Measurements from ENCODE around the gene DLG1.

Gene DLG1

DNA sequence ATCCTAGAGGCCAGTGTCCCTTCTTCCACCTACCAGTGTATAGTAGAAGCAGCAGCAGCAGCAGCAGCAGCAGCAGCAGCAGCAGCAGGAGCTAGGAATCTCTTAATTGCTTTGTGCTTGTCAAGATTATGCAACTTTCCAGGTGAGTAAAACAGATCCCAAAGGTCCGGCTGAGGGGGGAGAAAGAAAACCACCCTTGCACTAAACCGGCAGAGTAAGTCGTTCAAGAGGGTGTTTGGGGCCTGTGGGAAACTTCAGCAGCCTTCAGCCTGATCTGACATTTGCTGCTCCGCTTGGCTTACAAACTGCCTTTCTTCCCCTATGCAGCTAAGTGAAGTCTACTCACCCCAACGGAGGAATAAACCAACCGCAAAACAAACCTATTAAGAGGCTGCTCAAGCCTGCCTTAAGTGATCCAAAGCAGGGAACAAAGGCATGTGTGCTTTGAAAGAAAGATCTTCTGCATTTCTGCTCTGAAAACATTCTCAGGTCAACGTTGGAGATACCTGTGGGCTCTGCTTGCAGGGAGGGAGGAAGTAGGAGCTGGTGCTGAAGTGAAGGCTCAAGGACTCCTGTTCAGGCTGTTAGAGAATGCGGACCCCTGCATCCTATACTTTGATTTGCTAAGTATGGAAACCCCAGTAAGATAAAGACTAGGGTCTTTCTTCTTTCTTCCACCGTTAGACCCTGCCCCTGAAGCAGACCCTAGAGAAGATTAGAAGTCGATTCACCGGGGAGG, 35.7 kb upstream of the DLG1 start:
- peaks cover 7% of the 10 kb centered on the region for H3K27me3 Mint-ChIP-seq
- intact Hi-C loops (cut with micrococcal nuclease): no loop called here
- no peak overlapping the region for H3K27ac Mint-ChIP-seq
- H3K36me3 Mint-ChIP-seq (ENCODE audit: low read depth): no peaks in the 10 kb centered on the region
- H3K4me3 Mint-ChIP-seq: no peak overlapping the region
- H3K9me3 Mint-ChIP-seq: no peaks in the 10 kb centered on the region
- no peaks in the 10 kb centered on the region for H3K4me1 Mint-ChIP-seq (ENCODE audit: low read depth)

DNA sequence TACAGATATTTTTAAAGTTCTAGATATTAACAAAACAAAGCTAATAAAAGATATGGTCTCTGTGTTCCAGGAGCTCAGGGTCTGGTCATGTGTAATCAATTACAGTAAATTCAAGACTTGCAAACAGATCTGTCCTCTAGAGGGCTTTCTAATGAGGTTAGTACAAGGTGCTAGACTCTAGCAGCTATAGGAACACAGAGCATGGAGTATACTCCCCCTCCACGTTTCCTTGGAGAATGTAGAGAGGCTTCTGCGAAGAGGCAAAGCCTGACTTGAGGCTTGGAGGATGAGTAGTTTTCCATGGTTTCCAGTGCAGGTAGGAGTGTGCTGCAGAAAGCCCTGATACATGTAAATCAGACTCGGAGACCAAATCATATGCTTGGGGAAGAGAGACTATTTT, 32.7 kb upstream of the DLG1 start:
- no peaks in the 10 kb centered on the region for H3K36me3 Mint-ChIP-seq (ENCODE audit: low read depth)
- peaks cover 7% of the 10 kb centered on the region for H3K27me3 Mint-ChIP-seq
- intact Hi-C loops (cut with micrococcal nuclease): no loop called here
- H3K4me1 Mint-ChIP-seq (ENCODE audit: low read depth): no peaks in the 10 kb centered on the region
- H3K27ac Mint-ChIP-seq: no peak overlapping the region
- H3K4me3 Mint-ChIP-seq: no peak overlapping the region
- no peaks in the 10 kb centered on the region for H3K9me3 Mint-ChIP-seq

DNA sequence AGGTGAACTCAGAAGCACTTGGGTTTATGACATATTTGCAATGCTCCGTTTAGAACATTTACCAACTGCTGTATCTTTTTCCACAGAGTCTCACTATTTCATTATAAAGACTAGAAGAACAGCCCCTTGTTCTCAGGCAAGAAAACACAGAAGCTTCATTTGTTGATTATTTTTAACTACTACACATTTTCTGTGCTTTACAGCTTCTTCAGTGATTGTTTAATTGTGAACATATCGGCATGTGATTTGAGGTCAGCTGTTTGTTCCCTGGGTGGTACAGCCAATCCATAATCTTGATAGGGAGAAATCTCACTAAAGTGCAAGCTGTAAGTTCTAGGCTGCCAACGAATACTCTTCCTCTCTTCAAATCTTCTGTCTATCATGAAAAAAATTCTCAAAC, 31.0 kb upstream of the DLG1 start:
- H3K4me3 Mint-ChIP-seq: no peak overlapping the region
- H3K27ac Mint-ChIP-seq: no peak overlapping the region
- H3K27me3 Mint-ChIP-seq: peaks cover 7% of the 10 kb centered on the region
- H3K9me3 Mint-ChIP-seq: no peaks in the 10 kb centered on the region
- H3K36me3 Mint-ChIP-seq (ENCODE audit: low read depth): no peaks in the 10 kb centered on the region
- H3K4me1 Mint-ChIP-seq (ENCODE audit: low read depth): no peaks in the 10 kb centered on the region
- intact Hi-C loops (cut with micrococcal nuclease): no loop called here

DNA sequence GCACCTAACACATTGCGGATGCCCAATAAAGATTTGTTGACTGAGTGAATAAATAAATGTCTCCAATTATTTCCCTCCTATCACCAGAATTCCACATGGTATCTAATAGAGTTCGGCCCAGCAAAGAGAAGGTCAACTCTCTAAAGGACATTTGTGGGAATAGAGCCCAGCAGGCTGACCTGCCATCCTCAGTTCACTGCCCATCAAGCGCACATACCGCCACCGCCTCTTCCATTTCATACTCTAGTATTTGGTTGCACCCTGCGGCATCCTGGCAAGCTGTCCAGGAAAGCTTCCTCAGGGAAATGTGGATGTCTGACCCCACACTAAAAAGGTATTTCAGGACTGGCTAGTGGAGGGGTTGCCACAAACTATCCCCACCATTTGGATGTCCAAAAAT, 29.8 kb upstream of the DLG1 start:
- no peaks in the 10 kb centered on the region for H3K36me3 Mint-ChIP-seq (ENCODE audit: low read depth)
- H3K27ac Mint-ChIP-seq: no peak overlapping the region
- H3K9me3 Mint-ChIP-seq: no peaks in the 10 kb centered on the region
- H3K27me3 Mint-ChIP-seq: peaks cover 7% of the 10 kb centered on the region
- intact Hi-C loops (cut with micrococcal nuclease): no loop called here
- H3K4me1 Mint-ChIP-seq (ENCODE audit: low read depth): no peaks in the 10 kb centered on the region
- no peak overlapping the region for H3K4me3 Mint-ChIP-seq

DNA sequence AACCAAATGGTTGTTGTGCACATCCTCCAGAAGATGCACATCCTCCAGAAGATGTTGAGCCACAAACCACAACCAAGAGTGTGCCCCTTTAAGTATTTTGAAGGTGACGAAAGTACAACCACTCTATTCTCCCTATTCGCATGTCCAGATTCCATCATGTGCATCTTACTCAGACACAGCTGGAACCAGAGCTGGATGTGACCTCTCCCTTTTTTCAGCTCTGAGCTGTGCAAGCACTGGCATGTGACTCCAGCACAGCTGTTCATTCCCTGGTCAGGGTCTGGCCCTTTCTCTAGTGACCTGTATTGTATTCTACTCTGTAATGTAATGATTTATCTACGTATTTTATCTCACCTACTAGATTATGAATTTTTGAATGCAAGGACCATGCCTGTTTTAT, 29.3 kb upstream of the DLG1 start:
- Mint-ChIP-seq H3K4me3 (no peak overlapping the region), H3K4me1 (ENCODE audit: low read depth) (no peaks in the 10 kb centered on the region), H3K27me3 (peaks cover 7% of the 10 kb centered on the region), H3K27ac (no peak overlapping the region), H3K9me3 (no peaks in the 10 kb centered on the region), H3K36me3 (ENCODE audit: low read depth) (no peaks in the 10 kb centered on the region)
- intact Hi-C loops (cut with micrococcal nuclease): no loop called here

DNA sequence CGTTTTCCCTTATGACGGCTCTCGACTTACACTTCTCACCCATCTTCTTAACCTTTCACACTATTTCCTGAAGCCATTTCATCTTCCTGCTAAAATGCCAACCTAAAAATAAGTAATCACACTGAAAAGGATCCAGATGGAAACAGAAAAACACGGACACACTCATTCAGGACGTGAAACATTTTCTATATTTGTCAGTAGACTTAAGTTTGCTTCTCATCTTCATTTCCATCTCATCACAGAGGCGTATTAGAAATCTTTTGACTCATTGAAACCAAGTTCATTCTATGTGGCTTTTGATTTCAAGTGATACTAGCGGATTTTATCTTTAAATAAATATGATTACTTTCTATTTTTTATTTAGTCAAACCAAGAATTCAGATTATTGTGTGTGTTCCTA, 27.4 kb upstream of the DLG1 start:
- intact Hi-C loops (cut with micrococcal nuclease): no loop called here
- Mint-ChIP-seq H3K36me3 (ENCODE audit: low read depth) (no peaks in the 10 kb centered on the region), H3K27me3 (peaks cover 2% of the 10 kb centered on the region), H3K27ac (no peak overlapping the region), H3K9me3 (no peaks in the 10 kb centered on the region), H3K4me1 (ENCODE audit: low read depth) (no peaks in the 10 kb centered on the region), H3K4me3 (no peak overlapping the region)

DNA sequence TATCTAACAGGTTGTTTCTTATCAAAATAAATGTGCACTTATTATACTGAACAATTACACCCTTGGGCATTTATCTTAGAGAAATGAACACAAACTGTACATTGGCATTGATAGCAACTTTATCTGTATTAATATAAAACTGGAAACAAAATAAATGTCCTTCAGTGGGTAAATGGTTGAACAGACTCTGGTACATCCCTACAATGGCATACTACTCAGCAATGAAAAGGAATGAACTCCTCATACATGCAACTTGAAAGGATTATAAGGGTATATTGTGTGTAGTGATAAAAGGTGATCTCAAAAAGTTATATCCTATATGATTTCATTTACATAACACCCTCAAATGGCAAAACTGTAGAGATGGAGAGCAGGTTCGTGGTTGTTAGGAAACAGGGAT, 23.7 kb upstream of the DLG1 start:
- Mint-ChIP-seq H3K4me1 (ENCODE audit: low read depth) (no peaks in the 10 kb centered on the region), H3K27me3 (peaks cover 10% of the 10 kb centered on the region), H3K9me3 (no peaks in the 10 kb centered on the region), H3K36me3 (ENCODE audit: low read depth) (no peaks in the 10 kb centered on the region), H3K4me3 (no peak overlapping the region), H3K27ac (no peak overlapping the region)
- intact Hi-C loops (cut with micrococcal nuclease): no loop called here

DNA sequence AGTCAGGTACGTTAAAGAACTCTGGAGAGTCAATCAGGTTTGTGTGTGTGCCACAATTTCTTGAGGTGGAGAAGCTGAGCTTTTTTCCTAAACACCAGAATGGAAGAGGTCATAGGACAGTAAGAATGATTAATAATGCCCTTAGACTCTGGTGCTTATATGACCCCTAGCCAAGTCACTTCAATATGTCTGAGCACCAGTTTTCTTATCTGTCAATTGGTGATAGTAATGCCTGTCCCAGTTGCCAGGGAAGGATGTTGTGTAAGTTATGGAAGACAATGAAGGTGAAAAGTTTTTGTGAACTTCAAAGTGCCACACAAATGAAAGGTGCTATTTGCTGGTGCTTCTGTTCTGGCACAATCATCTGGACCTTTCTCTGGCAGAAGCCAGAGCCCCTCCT, 22.2 kb upstream of the DLG1 start:
- no peaks in the 10 kb centered on the region for H3K9me3 Mint-ChIP-seq
- peaks cover 14% of the 10 kb centered on the region for H3K27me3 Mint-ChIP-seq
- intact Hi-C loops (cut with micrococcal nuclease): no loop called here
- H3K36me3 Mint-ChIP-seq (ENCODE audit: low read depth): no peaks in the 10 kb centered on the region
- H3K4me3 Mint-ChIP-seq: no peak overlapping the region
- no peak overlapping the region for H3K27ac Mint-ChIP-seq
- H3K4me1 Mint-ChIP-seq (ENCODE audit: low read depth): no peaks in the 10 kb centered on the region

DNA sequence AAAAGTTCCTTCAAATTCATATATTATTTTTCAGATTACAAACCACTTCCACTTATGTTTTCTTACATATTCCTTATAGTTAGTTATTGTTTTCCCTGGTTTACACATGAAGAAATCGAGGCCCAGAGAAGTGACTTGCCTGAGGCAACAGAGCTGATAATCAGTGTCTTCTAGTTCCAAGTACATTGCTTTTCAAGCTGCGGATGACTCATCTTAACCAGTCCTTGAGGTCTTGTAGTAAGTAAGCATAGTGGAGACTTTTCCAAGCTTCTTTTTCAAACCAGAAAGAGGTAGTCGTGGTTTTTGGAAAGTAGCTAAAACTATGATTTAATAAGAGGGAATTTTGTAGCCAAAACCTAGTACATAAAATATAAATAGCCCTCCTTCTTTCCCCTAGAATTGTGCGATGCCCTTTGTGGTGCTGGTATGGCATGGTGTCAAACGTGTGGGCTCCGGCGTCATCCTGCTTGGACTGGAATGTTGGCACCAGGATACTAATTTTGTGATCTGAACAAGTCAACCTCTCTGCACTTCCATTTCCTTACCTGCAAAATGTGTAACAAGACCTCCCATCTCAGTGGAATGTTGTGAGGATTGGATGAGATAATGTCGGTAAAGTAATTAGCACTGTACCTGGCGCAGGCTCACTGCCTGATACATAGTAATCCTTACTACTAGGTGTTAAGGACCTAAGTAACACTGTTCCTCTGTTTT, 19.0 kb upstream of the DLG1 start:
- Mint-ChIP-seq H3K4me1 (ENCODE audit: low read depth) (no peaks in the 10 kb centered on the region), H3K27me3 (peaks cover 22% of the 10 kb centered on the region), H3K4me3 (no peak overlapping the region), H3K36me3 (ENCODE audit: low read depth) (no peaks in the 10 kb centered on the region), H3K9me3 (no peaks in the 10 kb centered on the region), H3K27ac (no peak overlapping the region)
- intact Hi-C loops (cut with micrococcal nuclease): no loop called here

DNA sequence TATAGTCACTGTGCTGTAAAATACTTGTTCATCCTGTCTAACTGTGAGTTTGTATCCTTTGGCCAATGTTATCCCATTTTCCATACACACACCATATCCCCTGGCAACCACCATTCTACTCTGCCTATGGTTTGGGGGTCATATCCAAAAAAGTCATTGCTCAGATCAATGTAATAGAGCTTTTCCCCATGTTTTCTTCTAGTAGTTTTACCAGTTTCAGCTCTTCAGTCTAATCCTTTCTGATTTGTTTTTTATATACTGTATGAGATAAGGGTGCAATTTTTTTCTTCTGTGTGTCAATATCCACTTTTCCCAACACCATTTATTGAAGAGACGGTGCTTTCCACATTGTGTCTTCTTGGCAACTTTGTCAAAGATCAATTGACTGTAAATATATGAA, 14.0 kb upstream of the DLG1 start:
- Mint-ChIP-seq H3K4me3 (no peak overlapping the region), H3K9me3 (no peaks in the 10 kb centered on the region), H3K36me3 (ENCODE audit: low read depth) (no peaks in the 10 kb centered on the region), H3K27ac (no peak overlapping the region), H3K27me3 (peaks cover 18% of the 10 kb centered on the region), H3K4me1 (ENCODE audit: low read depth) (no peaks in the 10 kb centered on the region)
- intact Hi-C loops (cut with micrococcal nuclease): no loop called here

DNA sequence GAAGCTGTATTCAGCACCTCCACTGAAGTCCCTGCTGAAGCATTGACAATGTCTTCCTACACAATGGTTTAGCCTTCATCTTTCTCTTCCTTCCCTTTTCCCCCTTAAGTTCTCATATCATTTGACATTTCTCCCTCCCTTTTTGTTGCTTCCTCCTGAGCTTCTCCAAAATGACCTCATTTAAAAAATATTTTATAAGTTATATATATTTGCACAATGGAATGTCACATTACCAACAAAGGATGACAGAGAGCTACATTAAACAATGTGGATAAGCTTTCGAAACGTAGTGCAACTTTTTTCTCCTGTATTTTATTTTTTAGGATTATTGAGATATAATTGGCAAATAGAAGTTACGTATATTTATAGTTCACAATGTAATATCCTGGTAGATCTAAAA, 13.2 kb upstream of the DLG1 start:
- intact Hi-C loops (cut with micrococcal nuclease): no loop called here

DNA sequence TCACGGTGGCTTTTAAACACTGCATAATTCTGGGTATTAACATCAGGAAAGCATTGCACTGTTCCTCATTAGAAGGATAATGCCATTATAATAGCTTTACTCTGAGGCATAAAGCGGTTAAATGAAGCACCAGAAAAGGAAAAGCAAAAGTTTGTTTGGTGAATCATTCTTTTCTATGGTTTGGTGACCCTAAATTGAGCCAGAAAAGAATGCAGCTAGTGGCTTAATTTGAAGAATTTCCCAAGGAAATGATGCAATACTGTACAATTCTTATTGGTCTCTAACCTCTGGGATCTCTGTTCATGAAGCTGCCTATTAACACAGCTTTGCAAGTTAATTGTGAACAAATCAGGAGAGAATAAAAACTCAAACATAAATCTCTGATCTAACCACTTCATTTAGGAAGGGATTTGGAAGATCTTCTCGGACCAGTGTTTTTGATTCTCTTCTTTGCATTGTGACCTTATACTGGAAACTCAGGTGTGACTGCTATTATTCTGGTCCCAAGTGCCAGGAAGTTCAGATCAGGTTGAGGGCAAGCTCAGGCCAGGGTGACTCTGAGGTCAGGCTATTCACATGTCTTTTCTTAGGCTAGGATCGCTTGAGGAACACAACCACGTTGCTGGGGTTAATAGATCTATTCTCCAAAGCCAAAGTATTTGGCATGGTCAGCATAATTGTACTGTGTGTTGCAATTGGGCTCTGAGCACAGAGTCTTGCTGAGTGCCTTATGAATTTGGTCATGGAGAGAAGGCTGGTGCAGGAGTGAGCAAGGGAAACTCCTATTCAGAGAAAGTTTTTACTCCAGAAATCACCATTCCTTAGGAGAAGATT, 11.3 kb upstream of the DLG1 start:
- Mint-ChIP-seq H3K4me1 (ENCODE audit: low read depth) (no peaks in the 10 kb centered on the region), H3K9me3 (no peaks in the 10 kb centered on the region), H3K27ac (no peak overlapping the region), H3K27me3 (peaks cover 20% of the 10 kb centered on the region), H3K4me3 (no peak overlapping the region), H3K36me3 (ENCODE audit: low read depth) (no peaks in the 10 kb centered on the region)
- intact Hi-C loops (cut with micrococcal nuclease): no loop called here

More for the DNA sequence above, 13.2 kb upstream of the DLG1 start:
- Mint-ChIP-seq H3K9me3 (no peaks in the 10 kb centered on the region), H3K36me3 (ENCODE audit: low read depth) (no peaks in the 10 kb centered on the region), H3K4me1 (ENCODE audit: low read depth) (no peaks in the 10 kb centered on the region), H3K4me3 (no peak overlapping the region), H3K27me3 (peaks cover 20% of the 10 kb centered on the region), H3K27ac (no peak overlapping the region)

DNA sequence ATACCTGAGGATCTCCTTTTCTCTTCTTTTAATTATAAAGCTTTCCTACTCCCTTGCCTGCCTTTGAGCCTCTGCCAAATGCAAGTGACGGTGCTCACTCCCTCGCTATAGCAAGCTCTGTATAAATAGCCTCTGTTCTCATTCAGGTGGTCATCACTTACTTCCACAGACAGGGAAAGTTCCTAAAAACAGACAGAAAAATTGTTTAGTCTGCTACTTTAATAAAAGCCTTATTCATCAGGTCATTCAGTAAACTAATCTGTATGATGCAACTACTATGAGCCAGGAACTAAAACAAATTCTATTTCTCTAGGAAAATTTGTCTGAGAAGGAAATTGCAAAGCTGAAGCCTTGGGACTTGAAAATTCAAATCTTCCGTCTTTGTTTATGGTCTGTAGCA, 10.2 kb upstream of the DLG1 start:
- intact Hi-C loops (cut with micrococcal nuclease): no loop called here
- Mint-ChIP-seq H3K4me1 (ENCODE audit: low read depth) (no peaks in the 10 kb centered on the region), H3K27ac (no peak overlapping the region), H3K36me3 (ENCODE audit: low read depth) (no peaks in the 10 kb centered on the region), H3K9me3 (no peaks in the 10 kb centered on the region), H3K4me3 (no peak overlapping the region), H3K27me3 (peaks cover 17% of the 10 kb centered on the region)

DNA sequence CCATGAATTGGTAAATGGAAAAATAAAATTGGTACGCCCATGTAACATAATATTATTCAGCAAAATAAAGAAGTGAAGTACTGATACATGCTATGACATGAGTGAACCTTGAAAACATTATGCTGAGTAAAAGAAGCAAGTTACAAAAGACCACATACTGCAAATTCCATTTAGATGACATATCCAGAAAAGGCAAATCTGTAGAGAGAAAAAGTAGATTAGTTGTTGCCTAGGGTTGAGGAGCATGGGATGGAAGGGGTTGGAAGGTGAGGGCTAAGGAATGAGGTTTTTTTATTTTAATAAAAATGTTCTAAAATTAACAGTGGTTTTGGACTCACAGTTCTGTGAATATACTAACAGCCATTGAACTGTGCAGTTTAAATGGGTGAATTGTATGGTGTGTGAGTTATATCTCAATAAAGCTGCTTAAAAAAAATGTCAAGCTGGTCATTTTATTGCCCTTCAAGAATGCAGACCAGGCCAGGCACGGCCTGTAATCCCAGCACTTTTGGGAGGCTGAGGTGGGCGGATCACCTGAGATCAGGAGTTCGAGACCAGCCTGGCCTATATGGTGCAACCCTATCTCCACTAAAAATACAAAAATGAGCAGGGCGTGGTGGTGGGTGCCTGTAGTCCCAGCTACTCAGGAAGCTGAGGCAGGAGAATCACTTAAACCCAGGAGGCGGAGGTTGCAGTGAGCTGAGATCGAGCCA, 8.1 kb upstream of the DLG1 start:
- intact Hi-C loops (cut with micrococcal nuclease): no loop called here
- Mint-ChIP-seq H3K36me3 (ENCODE audit: low read depth) (no peaks in the 10 kb centered on the region), H3K27me3 (peaks cover 26% of the 10 kb centered on the region), H3K9me3 (no peaks in the 10 kb centered on the region), H3K4me1 (ENCODE audit: low read depth) (no peaks in the 10 kb centered on the region), H3K4me3 (no peak overlapping the region), H3K27ac (no peak overlapping the region)

Measured in dendritic cell treated with granulocyte-macrophage colony-stimulating factor and Interleukin-4, amounts not matched to agents 40 ng/mL and 50 ng/mL, for 4 days (primary cell).